Esophagus muscularis mucosa (tissue), 4 donors: ENCODE data around the gene PIGL. TPM values are rescaled to one million over a fixed set of nuclear protein-coding genes. Genes with fewer than 3 reads are reported as not detected.

Source experiments
- DNase-seq: peaks from one replicate; pipeline ENCODE4 v3.0.0-alpha.2; 2017; ENCODE audit errors: extremely low spot score
- H3K27ac ChIP-seq, 4 donors: fragments of 200-600 bp; sonication (generic); replicated peaks in 1 of 4; 1 replicate in 3 of 4; 2 replicates in 1 of 4; pipeline ENCODE4 v1.5.1; 2016 to 2019; ENCODE audit warnings: mild to moderate bottlenecking in 1 of 4
- H3K27me3 ChIP-seq, 4 donors: fragments of 200-600 bp; sonication (generic); one replicate each; pipeline versions ENCODE4 v1.5.1 to v1.6.0; 2016 to 2019
- H3K36me3 ChIP-seq, 4 donors: fragments of 200-600 bp; sonication (generic); one replicate each; pipeline ENCODE4 v1.5.1; 2016 to 2019
- H3K4me1 ChIP-seq, 4 donors: fragments of 200-600 bp; sonication (generic); one replicate each; pipeline ENCODE4 v1.5.1; 2016 to 2019
- H3K4me3 ChIP-seq, 4 donors: fragments of 200-600 bp; sonication (generic); 1 replicate in 2 of 4; 2 replicates in 2 of 4; pipeline ENCODE4 v1.5.1; 2016 to 2019; ENCODE audit warnings: mild to moderate bottlenecking in 4 of 4, moderate library complexity in 1 of 4
- H3K9me3 ChIP-seq, 4 donors: fragments of 200-600 bp; sonication (generic); 1 replicate in 3 of 4; 2 replicates in 1 of 4; pipeline ENCODE4 v1.5.1; 2016 to 2019
- CTCF ChIP-seq, 3 experiments: fragments of 200-600 bp in 2 of 3; fragments of 450-650 bp in 1 of 3; sonication (generic) in 2 of 3; IDR thresholded peaks; one replicate each; pipeline ENCODE4 v1.5.1; 2017 to 2019; ENCODE audit warnings: antibody characterized with exemption in 3 of 3, mild to moderate bottlenecking in 2 of 3, moderate library complexity in 1 of 3
- EP300 ChIP-seq: sonication (generic); formaldehyde crosslinking; IDR thresholded peaks from one replicate; pipeline ENCODE4 v1.6.1; 2017; ENCODE audit warnings: antibody characterized with exemption
- POLR2A ChIP-seq: fragments of 450-650 bp; IDR thresholded peaks from one replicate; pipeline ENCODE4 v1.6.1; 2017; ENCODE audit warnings: antibody characterized with exemption, moderate library complexity, mild to moderate bottlenecking, low read depth
- POLR2AphosphoS5 ChIP-seq, 2 donors: sonication (generic); formaldehyde crosslinking; IDR thresholded peaks; one replicate each; pipeline ENCODE4 v1.6.1; 2017; ENCODE audit warnings: antibody characterized with exemption in 2 of 2
- WGBS: methylation state at CpG from one replicate; pipeline ENCODE4 v1.1.5; 2018; 5-methylcytosine and 5-hydroxymethylcytosine counted together
- intact Hi-C: fragments of 100-400 bp; cut with DNase I; formaldehyde crosslinking; loops from one replicate; pipeline ENCODE4 v1.15.1; 2023
- total RNA-seq, 4 donors: library from RNA; depleted of rRNA; stranded (reverse); fragments of >200 nt; gene quantifications; one replicate each; pipeline versions ENCODE4 v1.1.0 to v1.2.1, GENCODE V29; 2016

Gene PIGL
- total RNA-seq, 4 donors from 2014 or later = 10.0 to 21.7 (median 16.5) TPM

- TF ChIP-seq POLR2A = no peak
- TF ChIP-seq CTCF (IDR thresholded peaks at IDR 0.05) = no peak
- no peak for TF ChIP-seq EP300
- no peak for TF ChIP-seq POLR2AphosphoS5 (IDR thresholded peaks at IDR 0.05)
- no peak overlapping the region for H3K4me3 ChIP-seq
- no peaks in the 10 kb centered on the region for H3K27me3 ChIP-seq
- intact Hi-C loops = no loop called here
- no peak overlapping the region for H3K27ac ChIP-seq
- H3K9me3 ChIP-seq = no peaks in the 10 kb centered on the region
- H3K36me3 ChIP-seq = peaks cover 10 to 54% (median 26%) of the 10 kb centered on the region in 4 donors
- H3K4me1 ChIP-seq = no peaks in the 10 kb centered on the region
- no peak for DNase-seq
- 85% methylated on average over 7 of the region's 7 CpGs for WGBS
Observed at GRCh38 chr17:16313139-16314090, 96.4 kb downstream of the PIGL start.

- intact Hi-C loops = no loop called here
- Histone ChIP-seq H3K27me3 (no peaks in the 10 kb centered on the region), H3K27ac (no peak overlapping the region), H3K4me3 (no peak overlapping the region), H3K9me3 (no peaks in the 10 kb centered on the region), H3K4me1 (no peaks in the 10 kb centered on the region), H3K36me3 (peaks cover 16 to 59% (median 29%) of the 10 kb centered on the region in 4 donors)
- no peak for DNase-seq
- no peak for TF ChIP-seq POLR2A
- TF ChIP-seq EP300 = no peak
- TF ChIP-seq POLR2AphosphoS5 (IDR thresholded peaks at IDR 0.05) = no peak
- no peak for TF ChIP-seq CTCF (IDR thresholded peaks at IDR 0.05)
Observed at GRCh38 chr17:16314189-16314588, 97.2 kb downstream of the PIGL start.

- Histone ChIP-seq H3K4me1 (no peaks in the 10 kb centered on the region), H3K27me3 (no peaks in the 10 kb centered on the region), H3K4me3 (no peak overlapping the region), H3K9me3 (no peaks in the 10 kb centered on the region), H3K36me3 (peaks cover 16 to 64% (median 31%) of the 10 kb centered on the region in 4 donors), H3K27ac (no peak overlapping the region)
- TF ChIP-seq POLR2AphosphoS5 (IDR thresholded peaks at IDR 0.05) (no peak), CTCF (IDR thresholded peaks at IDR 0.05) (no peak), POLR2A (no peak), EP300 (no peak)
- 100% methylated on average over 3 of the region's 3 CpGs for WGBS
- intact Hi-C loops = no loop called here
- DNase-seq = no peak
Observed at GRCh38 chr17:16314859-16315258, 97.8 kb downstream of the PIGL start.

GRCh38 chr17:16319969-16320368, 103.0 kb downstream of the PIGL start:
- Histone ChIP-seq H3K36me3 (peaks cover 16 to 73% (median 34%) of the 10 kb centered on the region in 4 donors), H3K9me3 (no peaks in the 10 kb centered on the region), H3K27me3 (no peaks in the 10 kb centered on the region), H3K4me3 (no peak overlapping the region), H3K27ac (no peak overlapping the region), H3K4me1 (no peaks in the 10 kb centered on the region)
- no peak for DNase-seq
- 79% methylated on average over 3 of the region's 3 CpGs for WGBS
- intact Hi-C loops = no loop called here
- TF ChIP-seq EP300 (no peak), POLR2AphosphoS5 (IDR thresholded peaks at IDR 0.05) (no peak), POLR2A (no peak), CTCF (IDR thresholded peaks at IDR 0.05) (no peak)
